CD14-positive monocyte (primary cell): ENCODE measurements around the gene SLC25A23. TPM values are rescaled to one million over a fixed set of nuclear protein-coding genes. Genes with fewer than 3 reads are reported as not detected.

Experiments
- DNase-seq, 3 donors: peaks; one replicate each; pipeline ENCODE4 v3.0.0-alpha.2; 2011 to 2022
- H2AFZ ChIP-seq: 2 replicates; pipeline ENCODE4 v1.6.0; 2012; ENCODE audit warnings: mild to moderate bottlenecking, low read depth, low read length, inconsistent platforms; ENCODE audit not compliant: insufficient read depth, poor library complexity, severe bottlenecking
- H3K27ac ChIP-seq, 2 donors: 1 replicate in 1 of 2; 2 replicates in 1 of 2; pipeline ENCODE4 v1.5.1; 2012 to 2013; ENCODE audit warnings: low read length in 2 of 2, control low read depth in 1 of 2, inconsistent platforms in 1 of 2, low read depth in 1 of 2, mild to moderate bottlenecking in 1 of 2
- H3K27me3 ChIP-seq, 2 donors: one replicate each; pipeline versions ENCODE4 v1.6.0 to v1.6.1; 2011 to 2013; ENCODE audit warnings: low read length in 2 of 2; ENCODE audit not compliant: control insufficient read depth in 2 of 2, insufficient read depth in 2 of 2
- H3K36me3 ChIP-seq, 2 donors: replicated peaks in 1 of 2; 1 replicate in 1 of 2; 2 replicates in 1 of 2; pipeline versions ENCODE4 v1.5.1 to v1.6.1; 2012 to 2013; ENCODE audit warnings: low read length in 2 of 2, control low read depth in 1 of 2, inconsistent platforms in 1 of 2, mild to moderate bottlenecking in 1 of 2; ENCODE audit not compliant: insufficient read depth in 2 of 2, control insufficient read depth in 1 of 2
- H3K4me1 ChIP-seq, 2 donors: 1 replicate in 1 of 2; 2 replicates in 1 of 2; pipeline versions ENCODE4 v1.5.1 to v1.6.1; 2012 to 2013; ENCODE audit warnings: low read length in 2 of 2, control low read depth in 1 of 2, inconsistent platforms in 1 of 2, mild to moderate bottlenecking in 1 of 2, moderate library complexity in 1 of 2; ENCODE audit not compliant: insufficient read depth in 2 of 2, control insufficient read depth in 1 of 2
- H3K4me2 ChIP-seq: replicated peaks from 2 replicates; pipeline ENCODE3; 2012; ENCODE audit warnings: low read length, moderate library complexity, mild to moderate bottlenecking; ENCODE audit not compliant: poor library complexity, severe bottlenecking; ENCODE audit errors: extremely low read depth
- H3K4me3 ChIP-seq, 3 experiments: fragments of 200-600 bp in 1 of 3; sonication (generic) in 1 of 3; replicated peaks in 1 of 3; 1 replicate in 2 of 3; 2 replicates in 1 of 3; pipeline ENCODE4 v1.5.1; 2011 to 2013; ENCODE audit warnings: low read length in 3 of 3, mild to moderate bottlenecking in 3 of 3, control low read depth in 2 of 3, low read depth in 2 of 3, inconsistent platforms in 1 of 3, moderate library complexity in 1 of 3
- H3K79me2 ChIP-seq: 2 replicates; pipeline ENCODE4 v1.6.0; 2012; ENCODE audit warnings: mild to moderate bottlenecking, control low read depth, inconsistent platforms, low read length, moderate library complexity; ENCODE audit not compliant: insufficient read depth
- H3K9ac ChIP-seq: 2 replicates; pipeline ENCODE4 v1.6.0; 2017; ENCODE audit warnings: low read length, mild to moderate bottlenecking; ENCODE audit not compliant: insufficient read depth, poor library complexity, severe bottlenecking
- H3K9me3 ChIP-seq, 2 donors: replicated peaks in 1 of 2; 1 replicate in 1 of 2; 2 replicates in 1 of 2; pipeline versions ENCODE4 v1.5.1 to v1.6.1; 2012 to 2013; ENCODE audit warnings: low read length in 2 of 2, control low read depth in 1 of 2; ENCODE audit not compliant: control insufficient read depth in 1 of 2, insufficient read depth in 1 of 2
- H4K20me1 ChIP-seq: 2 replicates; pipeline ENCODE4 v1.6.0; 2012; ENCODE audit warnings: mild to moderate bottlenecking, low read length, control low read depth, moderate library complexity; ENCODE audit not compliant: insufficient read depth
- H3K27ac Mint-ChIP-seq, 7 donors: one replicate each; pipeline ENCODE4 v1.8.0; 2020; ENCODE audit warnings: mild to moderate bottlenecking in 7 of 7, mixed read lengths in 7 of 7, moderate library complexity in 6 of 7, inconsistent platforms in 2 of 7
- H3K27me3 Mint-ChIP-seq, 3 donors: one replicate each; pipeline ENCODE4 v1.8.0; 2021 to 2022; ENCODE audit warnings: low read depth in 3 of 3, mild to moderate bottlenecking in 3 of 3, mixed read lengths in 3 of 3, moderate library complexity in 3 of 3, inconsistent platforms in 1 of 3
- H3K36me3 Mint-ChIP-seq, 2 donors: one replicate each; pipeline ENCODE4 v1.8.0; 2020; ENCODE audit warnings: mixed read lengths in 2 of 2, inconsistent platforms in 1 of 2, mild to moderate bottlenecking in 1 of 2
- H3K4me1 Mint-ChIP-seq: one replicate; pipeline ENCODE4 v1.8.0; 2020; ENCODE audit warnings: mild to moderate bottlenecking, mixed read lengths
- H3K4me3 Mint-ChIP-seq, 2 donors: one replicate each; pipeline ENCODE4 v1.8.0; 2020; ENCODE audit warnings: mild to moderate bottlenecking in 2 of 2, mixed read lengths in 2 of 2, moderate library complexity in 1 of 2
- H3K9me3 Mint-ChIP-seq, 7 donors: one replicate each; pipeline ENCODE4 v1.8.0; 2020 to 2022; ENCODE audit warnings: mixed read lengths in 7 of 7, mild to moderate bottlenecking in 6 of 7, moderate library complexity in 6 of 7, inconsistent platforms in 2 of 7
- CTCF ChIP-seq: fragments of 200-600 bp; IDR thresholded peaks from one replicate; pipeline ENCODE4 v1.8.0; 2022; ENCODE audit warnings: antibody characterized with exemption, mild to moderate bottlenecking
- whole genome bisulfite sequencing: methylation state at CpG from one replicate; pipeline ENCODE4 v1.1.5; 2013; ENCODE audit warnings: missing lambda C conversion rate; ENCODE audit not compliant: insufficient coverage; 5-methylcytosine and 5-hydroxymethylcytosine counted together
- intact Hi-C, 2 donors: fragments of 100-400 bp; cut with micrococcal nuclease; formaldehyde crosslinking; loops; one replicate each; pipeline versions ENCODE4 v1.15.0 to v1.15.1; 2023
- polyA plus RNA-seq, 3 donors: library from polyadenylated mRNA; depleted of rRNA in 1 of 3; unstranded in 2 of 3; stranded (reverse) in 1 of 3; fragments of 300-500 nt in 2 of 3; fragments of >200 nt in 1 of 3; fragmentation: Illumina TruSeq in 2 of 3; gene quantifications; 1 replicate in 2 of 3; 2 replicates in 1 of 3; pipeline ENCODE4 v1.2.3, GENCODE V29; 2012 to 2021

Gene SLC25A23
- polyA plus RNA-seq, 3 donors, result 0.11 to 0.15 TPM; not detected in 1

DNA sequence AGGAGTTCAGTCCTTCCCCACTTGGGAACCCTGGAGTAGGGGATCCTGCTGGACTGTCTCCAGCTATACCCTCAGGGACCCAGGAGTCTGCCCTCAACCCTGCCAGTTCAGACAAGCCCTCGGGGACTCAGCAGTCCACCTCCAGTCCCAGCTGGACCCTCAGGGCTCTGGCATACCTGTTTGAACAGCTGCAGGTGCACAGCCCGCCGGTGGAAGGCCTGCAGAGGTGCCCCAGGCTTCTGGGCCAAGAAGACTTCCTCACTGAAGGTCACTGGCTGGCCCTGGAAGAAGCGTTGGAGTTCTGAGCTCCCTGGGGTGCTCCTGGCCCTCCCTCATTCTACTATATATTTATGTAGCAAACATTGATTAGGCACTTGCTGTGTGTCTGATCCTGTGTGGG is 13.1 kb upstream of the SLC25A23 start:
- no peak overlapping the region for H3K27ac Mint-ChIP-seq
- Histone ChIP-seq H3K4me1 (no peaks in the 10 kb centered on the region), H4K20me1 (no peaks in the 10 kb centered on the region), H3K79me2 (no peaks in the 10 kb centered on the region), H3K27ac (no peak overlapping the region), H3K9ac (no peak overlapping the region), H2AFZ (no peak overlapping the region), H3K36me3 (peaks cover 46 to 78% of the 10 kb centered on the region in 2 donors), H3K27me3 (no peaks in the 10 kb centered on the region), H3K4me3 (no peak overlapping the region), H3K4me2 (no peak overlapping the region), H3K9me3 (no peaks in the 10 kb centered on the region)
- no peak overlapping the region for H3K4me3 Mint-ChIP-seq
- peaks cover 0 to 5% (median 0%) of the 10 kb centered on the region in 3 donors for H3K27me3 Mint-ChIP-seq
- no peak for TF ChIP-seq CTCF
- H3K4me1 Mint-ChIP-seq, result peaks cover 7% of the 10 kb centered on the region
- H3K36me3 Mint-ChIP-seq, result peaks cover 51 to 80% of the 10 kb centered on the region in 2 donors
- DNase-seq, result no peak
- intact Hi-C loops, result no loop called here
- WGBS, result 90% methylated on average over 3 of the region's 4 CpGs
- peaks cover 0 to 6% (median 0%) of the 10 kb centered on the region in 7 donors for H3K9me3 Mint-ChIP-seq

DNA sequence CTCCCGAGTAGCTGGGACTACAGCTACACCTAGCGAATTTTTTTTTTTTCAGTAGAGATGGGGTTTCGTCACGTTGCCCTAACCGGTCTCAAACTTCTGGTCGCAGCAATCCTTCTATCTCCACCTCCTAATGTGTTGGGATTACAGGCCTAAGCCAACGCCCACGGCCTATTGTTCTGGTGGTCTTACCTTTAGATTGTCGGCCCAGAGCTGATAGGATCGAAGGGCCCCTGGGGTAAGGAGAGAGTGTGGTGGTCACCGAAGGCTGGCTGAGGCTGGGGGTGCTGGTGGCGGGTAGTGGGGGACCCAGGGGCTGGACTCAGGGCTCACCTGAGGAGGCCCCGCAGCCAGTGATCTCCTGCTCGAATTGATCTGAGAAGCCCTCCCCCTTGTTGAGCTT is 11.5 kb upstream of the SLC25A23 start:
- Histone ChIP-seq H3K4me3 (no peak overlapping the region), H3K9ac (no peak overlapping the region), H2AFZ (no peak overlapping the region), H3K9me3 (no peaks in the 10 kb centered on the region), H3K4me2 (no peak overlapping the region), H4K20me1 (no peaks in the 10 kb centered on the region), H3K27me3 (no peaks in the 10 kb centered on the region), H3K27ac (no peak overlapping the region), H3K36me3 (peaks cover 35 to 69% of the 10 kb centered on the region in 2 donors), H3K4me1 (no peaks in the 10 kb centered on the region), H3K79me2 (no peaks in the 10 kb centered on the region)
- intact Hi-C loops, result no loop called here
- no peak for TF ChIP-seq CTCF
- H3K4me1 Mint-ChIP-seq, result peaks cover 7% of the 10 kb centered on the region
- peaks cover 0 to 8% (median 2%) of the 10 kb centered on the region in 3 donors for H3K27me3 Mint-ChIP-seq
- 95% methylated on average over 7 of the region's 14 CpGs for WGBS
- H3K27ac Mint-ChIP-seq, result no peak overlapping the region
- H3K9me3 Mint-ChIP-seq, result peaks cover 0 to under 1% (median 0%) of the 10 kb centered on the region in 7 donors
- no peak overlapping the region for H3K4me3 Mint-ChIP-seq
- peaks cover 49 to 71% of the 10 kb centered on the region in 2 donors for H3K36me3 Mint-ChIP-seq
- no peak for DNase-seq
